ENCODE data around the gene STK38.

- TF ChIP-seq CTCF (IDR thresholded peaks at IDR 0.05; ENCODE audit: insufficient read depth, low read length) (no peak), REST (IDR thresholded peaks at IDR 0.05; ENCODE audit: insufficient replicate concordance, low read depth) (no peak), GABPA (IDR thresholded peaks at IDR 0.05; ENCODE audit: low read depth) (no peak)
Measured at GRCh38 chr6:36570264-36570663, 23.0 kb upstream of the STK38 start.
